Left lobe of liver (tissue), 2 donors: Measurements from ENCODE around the gene LRP5. TPM values are rescaled to one million over a fixed set of nuclear protein-coding genes. Genes with fewer than 3 reads are reported as not detected.

Experiments used
- ATAC-seq: fragments of 200-7000 bp; cut with Tn5 transposase; one replicate; pipeline ENCODE4 v1.9.1; 2020; ENCODE audit warnings: mild to moderate bottlenecking, moderate library complexity
- DNase-seq: peaks from one replicate; pipeline ENCODE4 v3.0.0-alpha.2; 2020; ENCODE audit warnings: low spot score
- total RNA-seq: library from RNA; stranded (reverse); gene quantifications from one replicate; pipeline ENCODE4 v1.2.1, GENCODE V29; 2021
- donor health status: DM: no; HTN: no; CAD: no; lungs with moderate emphysema.
- donor health status: DM: no; HTN: yes; CAD: no.

LRP5 gene
- 114 TPM for total RNA-seq

GRCh38 chr11:68312117-68312779, at the start of gene LRP5:
Gene LRP5 (plus strand): TSS chr11:68312591. CDS start chr11:68312715, 124 bp downstream.
- DNase-seq = peak; percentile 62
- peak; percentile 24 for ATAC-seq

- DNase-seq (peak; percentile 40), ATAC-seq (no peak)
Measured at GRCh38 chr11:68263444-68264035, 48.9 kb upstream of the LRP5 start.

GRCh38 chr11:68264244-68264643, 48.1 kb upstream of the LRP5 start:
- ATAC-seq = no peak
- DNase-seq = peak; percentile 14

GRCh38 chr11:68264741-68265540, 47.5 kb upstream of the LRP5 start:
- ATAC-seq = no peak
- DNase-seq = peak; percentile 31

- DNase-seq (peak; percentile 43), ATAC-seq (no peak)
Measured at GRCh38 chr11:68266121-68266891, 46.1 kb upstream of the LRP5 start.

- peak; percentile 30 for DNase-seq
Measured at GRCh38 chr11:68266936-68267880, 45.2 kb upstream of the LRP5 start.

GRCh38 chr11:68267881-68268240, 44.5 kb upstream of the LRP5 start:
- DNase-seq = no peak
- no peak for ATAC-seq

More at GRCh38 chr11:68266936-68267880, 45.2 kb upstream of the LRP5 start:
- ATAC-seq = no peak

GRCh38 chr11:68269414-68270081, 42.8 kb upstream of the LRP5 start:
- ATAC-seq (no peak), DNase-seq (peak; percentile 41)

- peak; percentile 81 for DNase-seq
- ATAC-seq = peak; percentile 47
Measured at GRCh38 chr11:68270196-68271022, 42.0 kb upstream of the LRP5 start.

GRCh38 chr11:68271023-68271780, 41.2 kb upstream of the LRP5 start:
- peak; percentile 50 for ATAC-seq
- peak; percentile 52 for DNase-seq

- ATAC-seq (peak; percentile 88), DNase-seq (peak; percentile 96)
Measured at GRCh38 chr11:68271781-68272608, 40.4 kb upstream of the LRP5 start, which contains the start of gene C11orf24. Gene C11orf24 (minus strand): TSS chr11:68271973. CDS start chr11:68263767, 8,206 bp downstream.

GRCh38 chr11:68273026-68273738, 39.2 kb upstream of the LRP5 start:
- DNase-seq (no peak), ATAC-seq (no peak)

- no peak for DNase-seq
- no peak for ATAC-seq
Measured at GRCh38 chr11:68274306-68274705, 38.1 kb upstream of the LRP5 start.

GRCh38 chr11:68275721-68276507, 36.5 kb upstream of the LRP5 start:
- peak; percentile 22 for ATAC-seq
- peak; percentile 76 for DNase-seq

GRCh38 chr11:68276861-68277260, 35.5 kb upstream of the LRP5 start:
- DNase-seq (no peak), ATAC-seq (no peak)
